GM12878 (cell line): Measurements from ENCODE around the gene SERPINH1. TPM values are rescaled to one million over a fixed set of nuclear protein-coding genes. Genes with fewer than 3 reads are reported as not detected.
A peak's percentile ranks its signal among the peaks of the same experiment; 100 is the strongest.

ENCODE experiments used
- ATAC-seq: fragments of 200-7000 bp; cut with Tn5 transposase; 3 replicates; pipeline ENCODE4 v1.9.1; 2020; ENCODE audit warnings: mild to moderate bottlenecking, moderate library complexity
- BruUV-seq: library from RNA; stranded (reverse); fragments of 400-500 nt; replicated peaks from 2 replicates; lab custom pipeline; 2021; lab: Mats Ljungman, UMichigan
- CTCF ChIA-PET: fragments of 300-600 bp; sonication (Branson Sonifier 250); formaldehyde crosslinking; extraction: SDS; loops from one replicate; lab custom pipeline; 2021; ENCODE audit warnings: inconsistent platforms; lab: Yijun Ruan, JAX
- POLR2A ChIA-PET: fragments of 350-600 bp; formaldehyde crosslinking; extraction: SDS; loops from one replicate; lab custom pipeline; 2021; ENCODE audit warnings: inconsistent platforms; lab: Charles Lee
- RAD21 ChIA-PET: fragments of 300-600 bp; sonication (Branson Sonifier 250); formaldehyde crosslinking; loops from one replicate; lab custom pipeline; 2023; ENCODE audit warnings: antibody characterized with exemption; ENCODE audit not compliant: unreplicated experiment; lab: Charles Lee
- SMC1A ChIA-PET: fragments of 300-600 bp; sonication (Branson Sonifier 250); formaldehyde crosslinking; loops from one replicate; lab custom pipeline; 2023; ENCODE audit not compliant: unreplicated experiment, uncharacterized antibody; lab: Charles Lee
- DNase-seq: peaks from one replicate; pipeline ENCODE4 v3.0.0-alpha.2; 2011; ENCODE audit warnings: low read depth, low spot score
- FAIRE-seq: peaks from 3 replicates; lab custom pipeline; 2011; peaks lifted over from hg19 to GRCh38; lab: Jason Lieb, UNC
- H2AFZ ChIP-seq: 2 replicates; pipeline ENCODE4 v1.6.0; 2011; ENCODE audit warnings: low read depth, low read length, control low read depth; ENCODE audit not compliant: control insufficient read depth
- H3K27ac ChIP-seq: 2 replicates; pipeline ENCODE4 v1.5.1; 2011; ENCODE audit warnings: control low read depth; ENCODE audit not compliant: control insufficient read depth, insufficient read depth
- H3K27me3 ChIP-seq, 2 experiments: replicated peaks in 1 of 2; 2 replicates each; pipeline versions ENCODE4 v1.6.0 to v1.6.1; 2011; ENCODE audit warnings: low read length in 1 of 2; ENCODE audit not compliant: control insufficient read depth in 2 of 2, insufficient read depth in 2 of 2
- H3K36me3 ChIP-seq, 2 experiments: 2 replicates each; pipeline ENCODE4 v1.5.1; 2011; ENCODE audit warnings: low read length in 1 of 2; ENCODE audit not compliant: control insufficient read depth in 2 of 2, insufficient read depth in 2 of 2
- H3K4me1 ChIP-seq: 2 replicates; pipeline ENCODE4 v1.6.1; 2011; ENCODE audit warnings: mild to moderate bottlenecking, low read length, moderate library complexity, mixed read lengths; ENCODE audit not compliant: control insufficient read depth, insufficient read depth
- H3K4me2 ChIP-seq: 2 replicates; pipeline ENCODE4 v1.6.0; 2011; ENCODE audit warnings: control low read depth; ENCODE audit not compliant: control insufficient read depth, insufficient read depth
- H3K4me3 ChIP-seq: fragments of 200-600 bp; sonication (generic); 2 replicates; pipeline ENCODE4 v1.5.1; 2016
- H3K79me2 ChIP-seq: 2 replicates; pipeline ENCODE4 v1.6.0; 2011; ENCODE audit warnings: low read length; ENCODE audit not compliant: control insufficient read depth, insufficient read depth
- H3K9ac ChIP-seq: 2 replicates; pipeline ENCODE4 v1.8.0; 2011; ENCODE audit warnings: low read length, control low read depth, mixed read lengths; ENCODE audit not compliant: control insufficient read depth, insufficient read depth
- H3K9me3 ChIP-seq: replicated peaks from 3 replicates; pipeline ENCODE4 v1.5.1; 2011; ENCODE audit warnings: mild to moderate bottlenecking, low read length; ENCODE audit not compliant: control insufficient read depth, insufficient read depth
- H4K20me1 ChIP-seq: 2 replicates; pipeline ENCODE4 v1.6.0; 2011; ENCODE audit not compliant: control insufficient read depth, insufficient read depth
- BMI1 ChIP-seq: fragments of 450-650 bp; IDR thresholded peaks from 2 replicates; pipeline ENCODE4 v1.6.1; 2016; ENCODE audit warnings: mild to moderate bottlenecking, moderate library complexity, borderline replicate concordance
- CEBPZ ChIP-seq: fragments of 150-350 bp; IDR thresholded peaks from 2 replicates; pipeline ENCODE4 v1.6.1; 2016; ENCODE audit warnings: low read depth, low read length
- RAD21 ChIP-seq: IDR thresholded peaks from 2 replicates; pipeline ENCODE4 v1.6.1; 2011; ENCODE audit warnings: mild to moderate bottlenecking, low read depth, low read length, moderate library complexity; ENCODE audit not compliant: insufficient read depth
- SMC3 ChIP-seq: IDR thresholded peaks from 2 replicates; pipeline ENCODE4 v1.6.1; 2011; ENCODE audit warnings: low read length, improper control_type of control experiment, borderline replicate concordance
- WGBS: methylation state at CpG from one replicate; pipeline ENCODE4 v1.1.6; 2016; ENCODE audit warnings: low lambda C conversion rate; ENCODE audit not compliant: insufficient replicate concordance, insufficient coverage; ENCODE audit errors: missing lambda C conversion rate; 5-methylcytosine and 5-hydroxymethylcytosine counted together
- in situ Hi-C: fragments of 300-500 bp; cut with MboI; formaldehyde crosslinking; loops from 9 replicates; pipeline ENCODE4 v1.14.3; 2018; ENCODE audit warnings: mixed read lengths
- intact Hi-C: fragments of 100-400 bp; cut with micrococcal nuclease; formaldehyde crosslinking; loops from one replicate; pipeline ENCODE4 v1.14.2; 2022; ENCODE audit not compliant: unreplicated experiment
- polyA plus RNA-seq, 11 experiments: library from polyadenylated mRNA; depleted of rRNA in 4 of 11; unstranded in 6 of 11; stranded (reverse) in 5 of 11; fragments of >200 nt; fragmentation: Nextera tagmentation in 4 of 11; fragmentation: Illumina TruSeq in 1 of 11; extraction: Ambion mirVana in 4 of 11; extraction: Trizol in 1 of 11; gene quantifications; 1 replicate in 1 of 11; 2 replicates in 10 of 11; pipeline versions ENCODE4 v1.2.1 to v1.2.3, GENCODE V29; 2011 to 2016; ENCODE audit warnings: inconsistent platforms in 2 of 11, missing spikeins in 2 of 11, low read depth in 1 of 11
- total RNA-seq, 4 experiments: library from RNA; depleted of rRNA in 3 of 4; stranded (reverse); fragments of >200 nt in 3 of 4; fragmentation: Illumina TruSeq in 1 of 4; extraction: Trizol in 1 of 4; gene quantifications; 2 replicates each; pipeline versions ENCODE4 v1.2.1 to v1.2.3, GENCODE V29; 2013 to 2021
- TF ChIP-seq, protein P1 (sequence below), 3 experiments: IDR thresholded peaks in 2 of 3; conservative IDR thresholded peaks in 1 of 3; 2 replicates each; pipeline ENCODE4 v1.5.1; 2011; ENCODE audit warnings: low read depth in 3 of 3, low read length in 3 of 3, mild to moderate bottlenecking in 3 of 3, control low read depth in 2 of 3, moderate library complexity in 2 of 3, inconsistent platforms in 1 of 3, mixed read lengths in 1 of 3; ENCODE audit not compliant: control insufficient read depth in 2 of 3, insufficient read depth in 1 of 3; ENCODE audit errors: extremely low read depth in 1 of 3

Gene SERPINH1
- total and polyA plus RNA-seq, 10 of the 15 experiments (the other 5 are each of a cell fraction or from before 2014, with no cell fraction given), result 0.34 to 19.8 (median 13.7) TPM

- Histone ChIP-seq H3K36me3 (no peaks in the 10 kb centered on the region), H3K9me3 (no peaks in the 10 kb centered on the region), H3K27ac (no peak overlapping the region), H3K4me1 (no peaks in the 10 kb centered on the region), H3K27me3 (no peaks in the 10 kb centered on the region; a peak in 1 of 4 replicates), H3K4me3 (no peak overlapping the region), H3K9ac (no peak overlapping the region), H3K79me2 (no peaks in the 10 kb centered on the region), H4K20me1 (no peaks in the 10 kb centered on the region), H2AFZ (no peak overlapping the region), H3K4me2 (no peak overlapping the region)
- ChIA-PET SMC1A (no interaction called here), CTCF (interaction anchor here (0.8 to 1.3 kb wide), 7 partner anchors 9 to 226 kb away, joined by 3 to 6 read pairs (median 3); no protein-coding TSS in a partner anchor), RAD21 (interaction anchor here (1.0 to 1.2 kb wide), 2 partner anchors 15 to 50 kb away, joined by 3 read pairs; no protein-coding TSS in a partner anchor), POLR2A (no interaction called here)
- in situ Hi-C loops, result no loop called here
- peak; percentile 89 for ATAC-seq
- DNase-seq, result no peak
- intact Hi-C loops, result loop anchor here (5.0 kb wide), 1 partner anchor 160 kb away; no protein-coding TSS in a partner anchor
- no peak for TF ChIP-seq BMI1
- peak; percentile 73 for TF ChIP-seq SMC3
- no peak for TF ChIP-seq CEBPZ
- TF ChIP-seq, protein P1, sequence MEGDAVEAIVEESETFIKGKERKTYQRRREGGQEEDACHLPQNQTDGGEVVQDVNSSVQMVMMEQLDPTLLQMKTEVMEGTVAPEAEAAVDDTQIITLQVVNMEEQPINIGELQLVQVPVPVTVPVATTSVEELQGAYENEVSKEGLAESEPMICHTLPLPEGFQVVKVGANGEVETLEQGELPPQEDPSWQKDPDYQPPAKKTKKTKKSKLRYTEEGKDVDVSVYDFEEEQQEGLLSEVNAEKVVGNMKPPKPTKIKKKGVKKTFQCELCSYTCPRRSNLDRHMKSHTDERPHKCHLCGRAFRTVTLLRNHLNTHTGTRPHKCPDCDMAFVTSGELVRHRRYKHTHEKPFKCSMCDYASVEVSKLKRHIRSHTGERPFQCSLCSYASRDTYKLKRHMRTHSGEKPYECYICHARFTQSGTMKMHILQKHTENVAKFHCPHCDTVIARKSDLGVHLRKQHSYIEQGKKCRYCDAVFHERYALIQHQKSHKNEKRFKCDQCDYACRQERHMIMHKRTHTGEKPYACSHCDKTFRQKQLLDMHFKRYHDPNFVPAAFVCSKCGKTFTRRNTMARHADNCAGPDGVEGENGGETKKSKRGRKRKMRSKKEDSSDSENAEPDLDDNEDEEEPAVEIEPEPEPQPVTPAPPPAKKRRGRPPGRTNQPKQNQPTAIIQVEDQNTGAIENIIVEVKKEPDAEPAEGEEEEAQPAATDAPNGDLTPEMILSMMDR (IDR thresholded peaks at IDR 0.05 in 2 of 3, conservative IDR thresholded peaks at IDR 0.05 in 1 of 3; ENCODE audit: control insufficient read depth in 2 of 3, extremely low read depth in 1 of 3, insufficient read depth in 1 of 3, low read depth in 3 of 3, low read length in 3 of 3), result peak; percentile 63 to 77 (median 70)
- TF ChIP-seq RAD21, result peak; percentile 62
- WGBS, result 12% methylated on average over 7 of the region's 7 CpGs
- BruUV-seq, result no TSS peak
- no peak for FAIRE-seq
These were observed 14.4 kb upstream of the SERPINH1 start for GRCh38 chr11:75547617-75548058.
